MV-4-11 (cell line): ENCODE results near the gene SRSF10.
"Not testable (repeated sequence)": the region's sequence is repeated elsewhere in the genome, so short reads cannot be mapped to it uniquely, and the experiment has no call there.

Experiments used
- DNase-seq: peaks from one replicate; lab custom pipeline; 2025; lab: John Stamatoyannopoulos, UW

The SRSF10 gene

GRCh38 chr1:23997812-23998211 lies 17.7 kb upstream of the SRSF10 start:
- DNase-seq: no peak

DNA sequence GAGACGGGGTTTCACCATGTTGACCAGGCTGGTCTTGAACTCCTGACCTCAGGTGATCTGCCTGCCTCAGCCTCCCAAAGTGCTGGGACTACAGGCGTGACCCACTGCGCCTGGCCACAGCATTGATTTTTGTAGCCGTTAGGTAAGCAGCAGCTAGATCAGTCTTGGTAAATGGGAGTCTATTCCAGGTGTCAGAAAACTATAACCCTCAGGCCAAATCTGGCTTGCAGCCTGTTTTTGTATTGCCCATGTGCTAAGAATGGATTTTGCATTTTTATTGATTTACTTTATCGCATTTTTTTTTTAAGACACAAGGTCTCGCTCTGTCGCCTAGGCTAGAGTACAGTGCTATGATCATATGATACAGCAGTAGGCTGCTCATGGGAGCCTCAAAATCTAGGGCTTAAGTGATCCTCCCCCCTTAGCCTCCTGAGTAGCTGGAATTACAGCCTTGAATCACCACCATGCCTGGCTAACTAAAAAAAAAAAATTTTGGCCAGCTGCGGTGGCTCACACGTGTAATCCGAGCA lies 16.6 kb upstream of the SRSF10 start:
- no peak for DNase-seq

DNA sequence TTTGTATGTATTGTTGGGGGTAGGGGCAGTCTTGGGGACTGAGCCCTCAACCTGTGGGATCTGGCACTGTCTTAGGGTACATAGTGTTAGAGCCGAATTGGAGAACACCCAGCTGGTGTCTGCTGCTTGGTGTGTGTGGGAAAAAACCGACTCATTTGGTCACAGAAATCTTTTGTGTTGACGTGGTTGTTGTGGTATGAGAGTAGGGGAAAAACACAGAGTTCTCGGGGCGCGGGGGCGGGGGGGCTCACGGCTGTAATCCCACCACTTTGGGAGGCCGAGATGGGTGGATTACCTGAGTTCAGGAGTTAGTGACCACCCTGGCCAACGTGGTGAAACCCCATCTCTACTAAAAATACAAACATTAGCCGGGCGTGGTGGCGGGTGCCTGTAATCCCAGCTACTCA lies 15.3 kb upstream of the SRSF10 start:
- DNase-seq: no peak

- peak; percentile 32 for DNase-seq
Measured at GRCh38 chr1:23992011-23992410, 11.9 kb upstream of the SRSF10 start.

DNA sequence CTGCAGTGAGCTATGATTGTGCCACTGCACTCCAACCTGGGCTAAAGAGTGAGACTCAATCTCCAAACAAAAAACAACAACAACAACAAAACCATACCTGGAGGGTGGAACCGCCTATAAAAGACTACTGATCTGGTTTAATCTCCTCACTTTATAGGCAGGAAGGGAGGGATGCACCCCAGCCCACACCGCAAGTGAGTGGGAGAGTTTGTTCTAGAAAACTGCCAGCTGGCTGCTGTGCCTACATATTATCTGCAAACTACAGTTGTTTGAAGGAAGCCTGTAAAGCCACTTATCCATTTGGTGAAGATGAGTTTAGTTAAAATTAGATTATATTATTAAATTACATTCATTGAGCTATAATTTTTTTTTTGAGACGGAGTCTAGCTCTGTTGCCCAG lies 9.1 kb upstream of the SRSF10 start:
- no peak for DNase-seq

- DNase-seq: not testable (repeated sequence)
Measured at GRCh38 chr1:23987038-23987437, 6.9 kb upstream of the SRSF10 start.

DNA sequence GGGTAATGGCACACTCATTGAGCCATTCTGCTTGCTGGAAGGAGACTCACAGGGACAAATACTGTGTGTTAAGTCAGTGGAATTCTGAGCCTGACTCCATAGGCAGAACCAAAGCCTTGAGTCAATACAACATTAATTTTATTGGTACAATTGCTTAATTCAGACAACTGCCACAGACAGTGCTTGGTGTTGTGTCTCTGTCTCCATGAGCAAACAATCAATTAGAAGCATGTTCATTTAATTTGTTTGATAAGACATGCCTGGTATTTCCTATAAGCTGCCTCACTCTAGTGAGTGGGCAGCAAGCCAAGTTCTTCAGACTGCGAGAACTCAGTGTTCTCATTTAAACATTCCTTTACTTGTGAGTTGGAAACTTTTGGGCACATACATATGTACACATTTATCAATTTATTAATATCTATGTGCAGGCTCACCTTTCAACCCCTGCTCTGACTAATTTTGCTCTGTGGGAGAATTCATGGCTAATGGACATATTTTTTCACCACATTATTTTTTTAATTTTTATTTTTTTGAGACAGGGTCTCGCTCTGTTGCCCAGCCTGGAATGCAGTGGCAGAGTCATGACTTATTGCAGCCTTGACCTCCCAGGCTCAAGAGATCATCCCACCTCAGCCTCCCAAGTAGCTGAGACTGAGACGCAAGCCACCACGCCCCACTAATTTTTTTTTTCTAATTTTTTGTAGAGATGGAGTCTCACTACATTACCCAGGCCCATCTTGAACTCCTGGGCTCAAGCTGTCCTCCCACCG lies 4.5 kb upstream of the SRSF10 start:
- DNase-seq: no peak

- DNase-seq: no peak
Measured at GRCh38 chr1:23980728-23981070, 572 bp upstream of the SRSF10 start.

DNA sequence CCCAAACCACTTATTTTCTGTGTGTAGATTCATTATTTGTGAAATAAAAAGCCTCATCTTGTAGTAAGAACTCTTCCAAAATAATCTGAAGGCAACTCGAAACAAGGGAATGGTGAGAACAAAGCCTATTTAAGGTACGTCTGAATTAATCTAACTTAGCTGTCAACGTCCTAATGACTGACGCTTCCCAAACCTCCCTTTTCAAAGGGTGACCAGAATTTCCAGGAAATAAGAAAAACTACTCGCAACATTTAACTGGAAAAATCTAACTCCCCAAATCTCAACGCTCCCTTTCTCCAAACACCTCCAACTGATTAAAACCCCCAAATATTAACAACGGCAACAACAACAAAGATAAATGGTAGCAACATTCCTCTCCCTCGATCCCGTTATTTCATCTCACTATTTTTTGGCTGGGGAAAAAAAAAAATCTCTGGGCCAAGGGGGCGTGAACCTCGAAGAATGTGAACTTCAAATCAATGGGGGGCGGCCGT lies 693 bp downstream of the SRSF10 start:
- DNase-seq: no peak

DNA sequence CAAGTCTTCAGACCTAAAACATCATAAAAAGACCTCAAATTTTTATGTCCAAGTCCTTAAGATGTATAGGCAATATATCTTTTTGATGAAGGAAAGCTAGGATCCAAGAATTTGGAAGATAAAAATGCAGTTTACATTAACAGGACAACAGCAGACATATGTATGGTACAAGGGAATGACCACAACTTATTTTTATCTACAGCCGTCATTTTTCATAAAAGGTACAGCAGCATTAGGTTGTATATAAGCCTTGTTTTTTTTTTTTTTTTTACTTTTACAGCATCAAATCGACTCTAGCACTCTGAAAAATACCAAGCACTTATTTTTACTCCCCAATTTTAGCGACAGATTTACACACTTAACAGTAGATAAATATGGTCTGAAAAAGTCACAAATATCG lies 1.3 kb downstream of the SRSF10 start:
- DNase-seq: no peak

DNA sequence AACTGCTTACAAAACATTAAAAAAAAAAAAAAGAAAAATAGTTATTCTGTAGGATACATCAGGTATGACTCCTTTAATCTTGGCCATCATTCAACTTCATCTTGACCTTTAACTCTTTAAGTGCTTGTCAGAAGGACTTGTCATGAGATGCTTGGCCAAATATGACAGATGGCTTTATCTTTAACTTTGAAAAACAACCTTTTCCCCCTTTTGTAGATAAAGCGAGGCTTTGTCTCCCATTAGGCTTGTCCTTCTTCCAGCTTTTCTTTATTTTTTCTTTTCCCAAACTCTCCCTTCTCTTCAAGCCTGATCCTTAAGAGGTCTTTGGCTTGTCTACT lies 2.3 kb downstream of the SRSF10 start:
- DNase-seq: no peak

DNA sequence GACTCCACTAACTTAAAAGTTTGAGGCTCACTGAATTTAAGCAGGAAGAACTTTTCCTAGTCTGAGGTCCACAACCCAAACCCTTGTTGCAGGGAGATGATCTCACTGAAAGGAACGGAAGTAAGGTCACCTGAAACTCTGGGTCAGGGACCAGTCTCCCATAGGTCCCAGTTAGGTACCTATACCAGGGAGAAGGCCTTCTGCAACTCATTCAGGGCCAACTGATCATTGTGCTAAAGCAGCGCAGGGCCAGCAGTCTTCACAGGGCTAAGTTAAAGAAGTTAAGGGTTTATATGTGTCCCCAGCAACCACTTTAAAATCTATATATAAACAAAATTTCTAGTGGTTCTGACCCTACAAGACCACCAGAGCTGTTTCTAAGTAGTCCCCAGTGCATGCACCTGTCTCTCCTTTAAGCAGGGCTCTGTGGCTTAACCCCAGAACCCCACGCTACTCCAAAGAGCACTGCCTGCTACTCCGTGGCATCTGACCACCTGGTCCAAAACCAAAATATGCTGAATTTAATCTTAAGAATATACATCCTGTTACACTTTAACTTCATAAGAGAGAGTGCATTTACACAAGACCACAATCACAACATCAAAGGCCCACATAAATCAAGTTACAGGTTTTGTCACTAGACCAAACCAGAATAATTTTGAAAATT lies 2.8 kb downstream of the SRSF10 start:
- DNase-seq: no peak

- DNase-seq: no peak
Measured at GRCh38 chr1:23967871-23968270, 12.3 kb downstream of the SRSF10 start.

DNA sequence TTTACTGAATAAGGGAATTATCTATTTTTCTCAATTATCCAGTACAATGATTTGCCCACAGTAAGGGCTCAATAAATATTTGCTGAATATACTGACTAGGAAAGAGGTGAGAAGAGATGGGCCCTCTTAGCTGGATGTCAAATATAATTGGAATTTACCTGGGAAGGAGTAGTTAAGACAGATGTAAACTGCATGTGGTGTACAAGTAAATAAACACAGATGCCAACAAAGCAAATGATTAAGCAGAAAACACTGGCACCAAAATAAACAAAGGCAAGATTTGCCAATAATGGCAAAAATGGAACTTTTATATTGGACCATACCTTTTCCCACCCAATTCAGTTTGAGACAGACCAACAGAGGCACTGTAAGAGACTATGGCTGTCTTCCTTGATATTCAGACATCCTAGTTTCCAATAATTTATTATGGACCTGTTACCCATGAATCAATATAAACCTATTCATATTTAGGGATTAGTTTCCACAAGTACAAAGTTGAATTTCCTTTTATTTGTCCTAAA lies 13.1 kb downstream of the SRSF10 start:
- DNase-seq: no peak

DNA sequence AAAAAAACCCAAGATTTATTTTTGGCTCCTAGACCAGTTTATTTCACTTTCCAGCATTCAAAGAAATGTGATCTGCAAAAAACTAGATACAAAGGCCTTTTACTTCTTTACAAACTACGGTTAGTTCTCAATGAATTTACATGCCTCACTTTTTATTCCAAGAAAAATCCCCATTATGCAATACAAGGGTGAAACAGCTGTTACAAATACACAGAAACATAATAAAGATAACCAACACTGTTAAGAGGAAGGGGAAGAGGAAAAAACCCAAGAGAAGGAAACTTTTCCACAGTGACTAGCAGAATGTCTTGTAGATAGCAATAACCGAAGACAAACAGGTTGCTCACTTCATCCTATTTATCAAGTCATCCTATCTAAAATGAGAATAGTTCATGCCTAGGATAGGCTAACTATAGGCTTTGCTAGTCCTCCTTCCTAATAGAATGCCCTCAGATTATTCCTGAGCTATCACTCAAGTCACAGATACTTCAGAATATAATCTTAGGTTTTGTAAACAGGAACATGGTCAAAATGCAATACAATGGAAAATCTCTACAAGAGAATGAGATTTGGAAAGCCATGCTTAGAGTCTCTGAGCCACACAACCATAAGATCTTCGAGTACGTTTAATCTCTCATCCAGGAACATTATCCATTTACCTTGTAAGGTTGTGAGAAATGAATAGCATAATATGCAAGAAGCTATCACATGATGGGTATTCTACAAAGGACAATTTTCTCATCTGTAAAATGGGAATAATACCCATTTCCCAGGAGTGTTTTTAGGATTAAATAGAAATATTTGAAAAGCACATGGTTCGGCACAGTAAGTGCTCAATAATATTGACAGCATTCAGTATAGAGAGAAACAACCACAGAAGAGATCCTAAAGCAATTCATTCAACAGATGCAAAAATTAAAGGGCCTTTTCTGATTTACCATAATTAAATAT lies 15.1 kb downstream of the SRSF10 start:
- DNase-seq: peak; percentile 71

GRCh38 chr1:23964235-23964668 lies 15.9 kb downstream of the SRSF10 start:
- DNase-seq: peak; percentile 9

DNA sequence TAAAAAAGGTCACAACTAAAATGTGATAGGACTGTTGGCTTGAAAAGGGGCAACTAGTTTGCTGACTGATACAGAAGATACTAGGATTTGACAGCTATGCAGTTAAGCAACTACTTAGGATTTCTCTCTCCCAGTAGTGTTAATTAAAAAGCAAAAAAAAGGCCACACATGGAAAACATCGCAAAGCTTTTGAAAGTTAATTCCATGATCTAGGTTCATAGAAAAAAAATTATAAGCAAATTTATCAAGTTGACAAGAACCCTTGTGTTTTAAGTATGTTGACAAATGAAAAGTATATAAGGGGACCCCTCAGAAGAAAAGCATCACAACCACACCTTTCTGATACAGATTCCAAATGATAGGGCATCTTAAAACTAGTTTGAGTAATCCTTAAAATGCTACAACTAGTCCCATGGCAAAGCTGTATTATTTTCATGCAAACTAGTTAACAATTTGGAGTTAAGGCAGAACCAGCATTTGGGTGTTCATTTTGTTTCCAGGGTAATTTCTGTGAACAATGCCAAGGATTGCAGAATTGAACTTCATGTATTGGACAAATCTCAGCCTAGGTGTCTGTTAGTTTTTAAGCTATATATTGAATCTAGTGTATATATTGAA lies 16.4 kb downstream of the SRSF10 start:
- DNase-seq: peak; percentile 6

GRCh38 chr1:23960291-23961020 lies 19.7 kb downstream of the SRSF10 start:
- DNase-seq: peak; percentile 48

DNA sequence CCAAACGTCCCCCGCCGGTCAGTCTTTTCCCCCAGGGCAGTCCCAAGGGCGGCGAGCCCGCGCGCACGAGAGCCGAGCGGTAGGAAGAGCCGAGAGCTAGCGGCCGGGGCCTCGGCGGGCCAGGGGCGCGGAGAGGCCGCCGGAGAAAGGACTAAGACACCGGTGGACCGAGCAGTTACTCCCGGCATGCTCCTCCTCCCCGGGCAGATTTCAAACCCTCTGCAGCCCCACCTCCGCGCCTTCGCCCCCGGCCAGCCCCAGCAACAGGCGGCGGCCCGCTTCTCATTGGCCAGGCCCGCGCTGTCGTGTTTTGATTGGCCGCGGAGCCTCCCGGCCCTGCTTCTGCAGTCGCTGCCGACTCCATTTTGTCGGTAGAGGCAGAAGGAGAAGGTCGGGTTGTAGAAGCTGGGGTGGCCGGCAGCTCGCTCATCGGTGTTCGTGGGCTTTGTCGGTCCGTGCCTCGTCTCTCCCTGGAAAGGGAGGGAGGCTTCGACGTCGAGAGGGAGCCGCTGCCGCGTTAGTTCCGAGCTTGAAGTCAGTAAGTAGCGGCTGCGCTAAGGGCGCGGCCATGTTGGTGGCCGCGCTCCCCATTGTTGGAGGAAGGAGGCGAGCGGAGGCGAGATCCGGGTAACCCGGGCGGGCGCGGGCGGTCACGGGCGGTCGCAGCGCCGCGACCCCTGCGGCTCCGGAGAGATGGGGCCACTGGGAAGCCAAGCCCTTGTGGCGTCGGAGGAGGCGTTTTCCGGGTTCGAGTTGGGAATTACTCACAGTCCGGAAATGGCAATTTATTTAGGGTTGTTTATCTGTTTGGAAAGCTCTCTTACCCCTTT lies 20.5 kb downstream of the SRSF10 start, which contains the start of gene PNRC2:
Gene PNRC2, plus strand, starts transcription at position 368 of the 830 bp plus-strand sequence. CDS start 1,630 bp downstream, outside the sequence.
- DNase-seq: peak; percentile 93
